GM12873 (cell line): Measurements from ENCODE around the gene AR.
A peak's percentile ranks its signal among the peaks of the same experiment; 100 is the strongest.

Experiments used
- CTCF ChIP-seq: IDR thresholded peaks from 2 replicates; pipeline ENCODE4 v1.5.1; 2012; ENCODE audit warnings: low read depth, mild to moderate bottlenecking, moderate library complexity, low read length, control low read depth; ENCODE audit not compliant: insufficient read depth; ENCODE audit errors: missing control alignments

Gene AR

DNA sequence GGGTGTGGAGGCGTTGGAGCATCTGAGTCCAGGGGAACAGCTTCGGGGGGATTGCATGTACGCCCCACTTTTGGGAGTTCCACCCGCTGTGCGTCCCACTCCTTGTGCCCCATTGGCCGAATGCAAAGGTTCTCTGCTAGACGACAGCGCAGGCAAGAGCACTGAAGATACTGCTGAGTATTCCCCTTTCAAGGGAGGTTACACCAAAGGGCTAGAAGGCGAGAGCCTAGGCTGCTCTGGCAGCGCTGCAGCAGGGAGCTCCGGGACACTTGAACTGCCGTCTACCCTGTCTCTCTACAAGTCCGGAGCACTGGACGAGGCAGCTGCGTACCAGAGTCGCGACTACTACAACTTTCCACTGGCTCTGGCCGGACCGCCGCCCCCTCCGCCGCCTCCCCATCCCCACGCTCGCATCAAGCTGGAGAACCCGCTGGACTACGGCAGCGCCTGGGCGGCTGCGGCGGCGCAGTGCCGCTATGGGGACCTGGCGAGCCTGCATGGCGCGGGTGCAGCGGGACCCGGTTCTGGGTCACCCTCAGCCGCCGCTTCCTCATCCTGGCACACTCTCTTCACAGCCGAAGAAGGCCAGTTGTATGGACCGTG, 2.2 kb downstream of the AR start:
- no peak for TF ChIP-seq CTCF

DNA sequence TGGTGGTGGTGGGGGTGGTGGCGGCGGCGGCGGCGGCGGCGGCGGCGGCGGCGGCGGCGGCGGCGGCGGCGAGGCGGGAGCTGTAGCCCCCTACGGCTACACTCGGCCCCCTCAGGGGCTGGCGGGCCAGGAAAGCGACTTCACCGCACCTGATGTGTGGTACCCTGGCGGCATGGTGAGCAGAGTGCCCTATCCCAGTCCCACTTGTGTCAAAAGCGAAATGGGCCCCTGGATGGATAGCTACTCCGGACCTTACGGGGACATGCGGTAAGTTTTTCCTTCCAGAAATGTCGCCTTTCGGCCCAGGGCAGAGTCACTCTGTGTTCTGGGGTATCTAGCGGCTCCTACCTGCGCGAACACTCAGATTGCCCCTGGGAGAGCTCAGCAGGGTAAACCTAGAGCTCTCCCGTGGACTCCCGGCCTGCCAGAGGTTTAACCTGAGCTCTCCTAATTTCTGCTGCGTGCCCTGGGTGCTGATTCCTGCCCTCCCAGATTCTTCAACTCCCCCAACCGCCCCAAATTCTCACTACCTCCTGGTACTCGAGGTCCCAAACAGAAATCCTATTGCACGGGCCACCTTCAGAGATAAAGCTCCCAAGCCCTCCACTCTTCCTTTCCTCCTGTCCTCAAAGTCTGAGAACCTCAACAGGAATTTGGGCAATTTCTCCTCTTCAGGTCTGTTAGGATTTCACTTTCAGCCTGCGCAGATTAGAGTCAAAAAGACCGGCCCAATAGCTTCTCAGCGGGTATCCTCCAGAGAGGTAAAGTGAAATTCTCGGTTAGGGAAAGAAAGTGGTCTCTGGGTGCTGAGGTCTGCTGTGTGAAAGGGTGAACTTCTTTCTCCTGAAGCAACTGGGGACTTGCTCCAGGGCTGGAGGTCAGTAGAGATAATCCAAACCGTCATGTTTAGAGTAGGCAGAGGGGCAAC, 2.9 kb downstream of the AR start:
- no peak for TF ChIP-seq CTCF

- peak; percentile 89 for TF ChIP-seq CTCF
Observed at GRCh38 chrX:67555578-67556203, 11.9 kb downstream of the AR start.

- TF ChIP-seq CTCF: no peak
Observed at GRCh38 chrX:67558267-67558666, 14.4 kb downstream of the AR start.

DNA sequence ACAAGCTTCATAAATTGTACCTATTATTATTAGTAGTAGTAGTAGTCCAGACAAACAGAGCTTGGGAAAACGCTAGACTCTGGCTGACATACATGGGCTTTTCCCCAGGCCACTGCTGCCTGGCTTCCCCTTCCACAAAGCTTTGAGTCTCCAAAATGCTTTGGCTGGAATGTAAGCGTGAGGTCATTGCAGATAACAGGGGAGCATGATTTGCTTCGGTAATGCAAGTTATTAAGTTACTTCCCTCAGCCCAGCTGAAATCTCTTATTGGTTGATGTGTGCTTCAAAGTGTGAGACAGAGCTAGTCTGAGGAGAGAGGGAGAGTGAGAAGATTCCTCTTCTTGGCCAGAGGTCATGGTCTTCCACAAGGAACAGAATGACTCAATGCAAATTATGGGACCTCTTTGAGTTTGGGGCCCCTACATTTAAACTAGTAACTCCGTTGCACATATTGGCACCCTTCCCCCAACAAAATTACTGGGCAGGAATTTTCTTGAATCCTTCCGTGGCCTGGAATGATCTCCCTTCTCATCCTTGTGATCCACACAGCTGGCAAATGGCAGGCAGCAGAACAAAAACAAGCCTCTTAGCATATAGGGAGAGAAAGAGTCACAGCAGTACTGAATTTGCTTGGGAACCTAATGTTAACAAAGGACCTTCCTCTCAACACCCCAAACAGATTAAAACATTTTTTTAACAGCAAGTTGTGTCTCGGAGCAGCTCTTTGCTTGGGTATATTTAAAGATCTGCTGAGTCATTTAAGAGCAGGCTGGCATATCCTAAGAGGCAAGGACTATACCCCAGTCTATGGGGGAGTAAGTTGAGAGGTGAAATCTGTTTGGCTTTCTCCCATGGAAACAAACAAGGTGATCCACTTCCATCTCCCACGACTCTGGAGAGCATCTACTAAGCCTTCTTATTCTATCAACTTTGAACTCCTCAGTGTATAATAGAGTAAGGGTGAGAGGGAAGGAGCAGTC, 19.9 kb downstream of the AR start:
- TF ChIP-seq CTCF: no peak

DNA sequence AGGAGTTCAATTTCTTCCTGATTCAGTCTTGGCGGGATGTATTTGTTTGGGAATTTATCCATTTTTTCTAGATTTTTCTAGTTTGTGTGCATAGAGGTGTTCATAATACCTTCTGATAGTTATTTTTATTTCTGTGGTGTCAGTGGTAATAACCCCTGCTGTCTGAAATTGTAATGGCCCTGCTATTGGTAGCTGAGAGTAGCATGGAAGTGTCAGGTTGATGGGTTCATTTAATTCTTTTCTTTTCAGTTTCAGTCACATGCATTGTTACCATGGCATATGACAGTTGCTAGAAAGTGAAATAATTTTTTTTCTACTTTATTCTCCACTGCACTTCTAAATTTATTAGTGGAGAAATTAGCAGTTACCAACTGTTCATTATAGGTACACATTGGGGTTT, 20.7 kb downstream of the AR start:
- TF ChIP-seq CTCF: no peak

DNA sequence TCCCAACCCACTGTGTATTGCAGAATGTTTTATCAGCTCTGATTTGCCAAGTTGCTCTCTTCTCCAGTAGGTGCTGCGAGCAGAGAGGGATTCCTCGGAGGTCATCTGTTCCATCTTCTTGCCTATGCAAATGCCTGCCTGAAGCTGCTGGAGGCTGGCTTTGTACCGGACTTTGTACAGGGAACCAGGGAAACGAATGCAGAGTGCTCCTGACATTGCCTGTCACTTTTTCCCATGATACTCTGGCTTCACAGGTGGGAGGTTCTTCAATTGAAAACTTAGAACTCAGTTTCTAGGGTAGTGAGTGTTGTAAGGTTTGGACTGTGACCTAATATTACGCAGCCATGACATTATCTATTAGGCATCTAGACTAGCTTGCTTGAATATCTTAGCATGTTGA, 24.9 kb downstream of the AR start:
- no peak for TF ChIP-seq CTCF
